H9 (cell line): ENCODE results near the gene RGS6. TPM values are rescaled to one million over a fixed set of nuclear protein-coding genes. Genes with fewer than 3 reads are reported as not detected.

Experiments
- DNase-seq: peaks from one replicate; pipeline ENCODE4 v3.0.0-alpha.2; 2017
- H2AFZ ChIP-seq: one replicate; pipeline ENCODE4 v1.6.1; 2013; ENCODE audit warnings: mild to moderate bottlenecking, low read length, control low read depth, moderate library complexity
- H2AK5ac ChIP-seq: 2 replicates; pipeline ENCODE4 v1.6.1; 2013; ENCODE audit warnings: low read length, control low read depth, mixed read lengths; ENCODE audit not compliant: insufficient read length
- H2BK120ac ChIP-seq: one replicate; pipeline ENCODE4 v1.6.1; 2013; ENCODE audit warnings: low read depth, mild to moderate bottlenecking, low read length, control low read depth, inconsistent platforms; ENCODE audit not compliant: poor library complexity, severe bottlenecking
- H2BK12ac ChIP-seq: 2 replicates; pipeline ENCODE4 v1.6.1; 2013; ENCODE audit warnings: low read length, control low read depth, mixed read lengths, low read depth; ENCODE audit not compliant: insufficient read length
- H2BK15ac ChIP-seq: 2 replicates; pipeline ENCODE4 v1.6.1; 2013; ENCODE audit warnings: low read depth, low read length, control low read depth
- H2BK20ac ChIP-seq: one replicate; pipeline ENCODE4 v1.6.1; 2013; ENCODE audit warnings: low read depth, mild to moderate bottlenecking, low read length, control low read depth, inconsistent platforms; ENCODE audit not compliant: poor library complexity, severe bottlenecking
- H2BK5ac ChIP-seq: 2 replicates; pipeline ENCODE4 v1.6.1; 2013; ENCODE audit warnings: low read length, control low read depth, mixed read lengths; ENCODE audit not compliant: insufficient read length
- H3K14ac ChIP-seq: 2 replicates; pipeline ENCODE4 v1.6.1; 2013; ENCODE audit warnings: low read length, control low read depth; ENCODE audit not compliant: insufficient read depth
- H3K18ac ChIP-seq: 2 replicates; pipeline ENCODE4 v1.6.1; 2013; ENCODE audit warnings: low read depth, mild to moderate bottlenecking, mixed read lengths, low read length, control low read depth; ENCODE audit not compliant: insufficient read length
- H3K23ac ChIP-seq: 2 replicates; pipeline ENCODE4 v1.6.1; 2013; ENCODE audit warnings: low read length, control low read depth, mixed read lengths, low read depth; ENCODE audit not compliant: insufficient read length
- H3K23me2 ChIP-seq: 2 replicates; pipeline ENCODE4 v1.6.1; 2013; ENCODE audit warnings: low read depth, mild to moderate bottlenecking, mixed read lengths, low read length, control low read depth; ENCODE audit not compliant: insufficient read length, poor library complexity, severe bottlenecking
- H3K27ac ChIP-seq: 2 replicates; pipeline ENCODE4 v1.5.1; 2013; ENCODE audit warnings: low read length, control low read depth, mixed read lengths, low read depth; ENCODE audit not compliant: insufficient read length
- H3K27me3 ChIP-seq: 2 replicates; pipeline ENCODE4 v1.6.1; 2013; ENCODE audit warnings: low read length, control low read depth, inconsistent platforms; ENCODE audit not compliant: insufficient read depth
- H3K4ac ChIP-seq: 2 replicates; pipeline ENCODE4 v1.6.1; 2013; ENCODE audit warnings: low read depth, mild to moderate bottlenecking, control low read depth, inconsistent platforms, low read length, moderate library complexity
- H3K4me1 ChIP-seq: 2 replicates; pipeline ENCODE4 v1.6.1; 2013; ENCODE audit warnings: low read length, control low read depth, inconsistent platforms; ENCODE audit not compliant: insufficient read depth
- H3K4me2 ChIP-seq: 2 replicates; pipeline ENCODE4 v1.6.1; 2013; ENCODE audit warnings: low read length, control low read depth, mixed read lengths; ENCODE audit not compliant: insufficient read length, insufficient read depth
- H3K56ac ChIP-seq: 2 replicates; pipeline ENCODE4 v1.6.1; 2013; ENCODE audit warnings: low read depth, mild to moderate bottlenecking, mixed read lengths, low read length, control low read depth; ENCODE audit not compliant: insufficient read length
- H3K79me1 ChIP-seq: 2 replicates; pipeline ENCODE4 v1.6.1; 2013; ENCODE audit warnings: low read depth, mild to moderate bottlenecking, moderate library complexity, low read length, control low read depth, inconsistent platforms; ENCODE audit not compliant: insufficient read depth, poor library complexity, severe bottlenecking
- H3K79me2 ChIP-seq: 2 replicates; pipeline ENCODE4 v1.6.1; 2013; ENCODE audit warnings: low read length, control low read depth, inconsistent platforms; ENCODE audit not compliant: insufficient read depth
- H3K9ac ChIP-seq: 2 replicates; pipeline ENCODE4 v1.6.1; 2013; ENCODE audit warnings: low read length, control low read depth, mixed read lengths; ENCODE audit not compliant: insufficient read length; ENCODE audit errors: extremely low read depth
- H3K9me3 ChIP-seq: one replicate; pipeline ENCODE4 v1.6.1; 2013; ENCODE audit warnings: low read depth, low read length, inconsistent platforms; ENCODE audit not compliant: control insufficient read depth
- H3T11ph ChIP-seq: one replicate; pipeline ENCODE4 v1.6.1; 2013; ENCODE audit warnings: mild to moderate bottlenecking, low read length, control low read depth, inconsistent platforms
- H4K20me1 ChIP-seq: one replicate; pipeline ENCODE4 v1.6.1; 2013; ENCODE audit not compliant: control insufficient read depth, insufficient read length, insufficient read depth
- H4K5ac ChIP-seq: 2 replicates; pipeline ENCODE4 v1.6.1; 2013; ENCODE audit warnings: low read depth, mild to moderate bottlenecking, mixed read lengths, low read length, control low read depth; ENCODE audit not compliant: insufficient read length
- H4K8ac ChIP-seq: replicated peaks from 2 replicates; pipeline ENCODE4 v1.6.1; 2013; ENCODE audit warnings: low read length, control low read depth, mixed read lengths, low read depth; ENCODE audit not compliant: insufficient read length
- H4K91ac ChIP-seq: 2 replicates; pipeline ENCODE4 v1.6.1; 2013; ENCODE audit warnings: low read depth, mild to moderate bottlenecking, moderate library complexity, mixed read lengths, low read length, control low read depth; ENCODE audit not compliant: insufficient read length
- H3K27ac Mint-ChIP-seq, 3 experiments: 2 replicates in 2 of 3; 3 replicates in 1 of 3; pipeline ENCODE4 v1.8.0; 2020 to 2021; ENCODE audit warnings: mixed read lengths in 3 of 3, mild to moderate bottlenecking in 1 of 3, moderate library complexity in 1 of 3
- H3K27me3 Mint-ChIP-seq: 2 replicates; pipeline ENCODE4 v1.8.0; 2021; ENCODE audit warnings: low read depth, mild to moderate bottlenecking, moderate library complexity, mixed read lengths
- H3K36me3 Mint-ChIP-seq, 3 experiments: 2 replicates in 2 of 3; 3 replicates in 1 of 3; pipeline ENCODE4 v1.8.0; 2020 to 2021; ENCODE audit warnings: low read depth in 3 of 3, mixed read lengths in 3 of 3; ENCODE audit not compliant: insufficient read depth in 1 of 3
- H3K4me1 Mint-ChIP-seq, 2 experiments: 2 replicates each; pipeline ENCODE4 v1.8.0; 2020; ENCODE audit warnings: mixed read lengths in 2 of 2
- H3K4me3 Mint-ChIP-seq, 2 experiments: 2 replicates in 1 of 2; 3 replicates in 1 of 2; pipeline ENCODE4 v1.8.0; 2020 to 2021; ENCODE audit warnings: mild to moderate bottlenecking in 2 of 2, mixed read lengths in 2 of 2, moderate library complexity in 1 of 2
- H3K9me3 Mint-ChIP-seq, 2 experiments: 2 replicates in 1 of 2; 3 replicates in 1 of 2; pipeline ENCODE4 v1.8.0; 2020; ENCODE audit warnings: mild to moderate bottlenecking in 2 of 2, mixed read lengths in 2 of 2, moderate library complexity in 1 of 2
- total RNA-seq: library from RNA; stranded (reverse); gene quantifications from 2 replicates; pipeline ENCODE4 v1.2.1, GENCODE V29; 2021
- TF ChIP-seq, protein P1 (sequence below): fragments of 200-600 bp; sonication (generic); conservative IDR thresholded peaks from 3 replicates; pipeline ENCODE4 v1.8.0; 2021; ENCODE audit warnings: antibody characterized with exemption, mild to moderate bottlenecking

Gene RGS6
- total RNA-seq, 1 experiment from 2014 or later, result 3.0 TPM

DNA sequence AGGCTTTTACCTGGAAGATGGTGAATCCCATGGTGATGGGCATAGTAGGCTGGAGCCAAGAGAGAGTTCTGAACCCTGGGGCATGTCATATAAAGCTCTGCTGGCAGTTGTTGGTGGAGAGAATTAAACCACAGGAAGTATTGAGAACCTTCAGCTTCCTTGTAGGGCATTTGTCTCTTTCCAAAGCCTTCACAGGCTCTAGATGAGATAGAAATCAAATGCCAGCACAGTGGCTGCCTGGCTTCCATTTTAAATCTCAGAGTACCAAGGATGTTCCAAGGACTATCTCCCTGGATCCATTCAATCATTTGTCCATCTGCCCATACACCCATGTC lies 592.0 kb downstream of the RGS6 start:
- no peak overlapping the region for H3K27ac ChIP-seq
- no peak overlapping the region for H3K27ac Mint-ChIP-seq
- no peak overlapping the region for H3T11ph ChIP-seq
- no peak overlapping the region for H2BK5ac ChIP-seq
- no peaks in the 10 kb centered on the region for H4K20me1 ChIP-seq
- H2BK120ac ChIP-seq, result no peak overlapping the region
- H4K5ac ChIP-seq, result no peak overlapping the region
- no peak for DNase-seq
- no peak overlapping the region for H3K4me3 Mint-ChIP-seq
- no peak overlapping the region for H2BK20ac ChIP-seq
- H3K79me2 ChIP-seq, result no peaks in the 10 kb centered on the region
- no peak overlapping the region for H2AFZ ChIP-seq
- TF ChIP-seq, protein P1, sequence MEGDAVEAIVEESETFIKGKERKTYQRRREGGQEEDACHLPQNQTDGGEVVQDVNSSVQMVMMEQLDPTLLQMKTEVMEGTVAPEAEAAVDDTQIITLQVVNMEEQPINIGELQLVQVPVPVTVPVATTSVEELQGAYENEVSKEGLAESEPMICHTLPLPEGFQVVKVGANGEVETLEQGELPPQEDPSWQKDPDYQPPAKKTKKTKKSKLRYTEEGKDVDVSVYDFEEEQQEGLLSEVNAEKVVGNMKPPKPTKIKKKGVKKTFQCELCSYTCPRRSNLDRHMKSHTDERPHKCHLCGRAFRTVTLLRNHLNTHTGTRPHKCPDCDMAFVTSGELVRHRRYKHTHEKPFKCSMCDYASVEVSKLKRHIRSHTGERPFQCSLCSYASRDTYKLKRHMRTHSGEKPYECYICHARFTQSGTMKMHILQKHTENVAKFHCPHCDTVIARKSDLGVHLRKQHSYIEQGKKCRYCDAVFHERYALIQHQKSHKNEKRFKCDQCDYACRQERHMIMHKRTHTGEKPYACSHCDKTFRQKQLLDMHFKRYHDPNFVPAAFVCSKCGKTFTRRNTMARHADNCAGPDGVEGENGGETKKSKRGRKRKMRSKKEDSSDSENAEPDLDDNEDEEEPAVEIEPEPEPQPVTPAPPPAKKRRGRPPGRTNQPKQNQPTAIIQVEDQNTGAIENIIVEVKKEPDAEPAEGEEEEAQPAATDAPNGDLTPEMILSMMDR, result no peak
- H3K9me3 ChIP-seq, result no peaks in the 10 kb centered on the region
- no peak overlapping the region for H4K91ac ChIP-seq
- H4K8ac ChIP-seq, result no peak overlapping the region
- peaks cover 4 to 8% of the 10 kb centered on the region in 2 experiments for H3K4me1 Mint-ChIP-seq
- no peak overlapping the region for H2BK12ac ChIP-seq
- no peak overlapping the region for H2AK5ac ChIP-seq
- H3K27me3 ChIP-seq, result no peaks in the 10 kb centered on the region
- no peak overlapping the region for H3K9ac ChIP-seq
- H3K23me2 ChIP-seq, result no peaks in the 10 kb centered on the region
- no peaks in the 10 kb centered on the region for H3K4me1 ChIP-seq
- H3K18ac ChIP-seq, result no peak overlapping the region
- H3K56ac ChIP-seq, result no peak overlapping the region
- peaks cover 0 to 5% of the 10 kb centered on the region in 2 experiments; a peak in 3 of 5 replicates for H3K9me3 Mint-ChIP-seq
- no peak overlapping the region for H3K23ac ChIP-seq
- H2BK15ac ChIP-seq, result no peak overlapping the region
- H3K36me3 Mint-ChIP-seq, result peaks cover 0 to 4% (median 0%) of the 10 kb centered on the region in 3 experiments; a peak in 1 of 7 replicates
- no peak overlapping the region for H3K4ac ChIP-seq
- H3K27me3 Mint-ChIP-seq, result peaks cover 10% of the 10 kb centered on the region
- H3K79me1 ChIP-seq, result no peaks in the 10 kb centered on the region
- H3K14ac ChIP-seq, result no peak overlapping the region
- no peak overlapping the region for H3K4me2 ChIP-seq
